ENCODE results near the gene NPEPPS. TPM values are rescaled to one million over a fixed set of nuclear protein-coding genes. Genes with fewer than 3 reads are reported as not detected.

NPEPPS gene
- total RNA-seq, 1 experiment from 2014 or later = 117 TPM

GRCh38 chr17:47640076-47640475 is 109.2 kb downstream of the NPEPPS start:
- TF ChIP-seq CTCF (conservative IDR thresholded peaks at IDR 0.05) = no peak
- Histone ChIP-seq H3K27me3 (ENCODE audit: insufficient read depth, low read length) (no peaks in the 10 kb centered on the region), H3K9ac (ENCODE audit: extremely low read depth, insufficient read length, low read length) (no peak overlapping the region), H3K4me1 (ENCODE audit: insufficient read depth, low read length) (no peaks in the 10 kb centered on the region), H3K23ac (ENCODE audit: insufficient read length, low read depth, low read length) (no peak overlapping the region), H3K23me2 (ENCODE audit: insufficient read length, low read depth, low read length, poor library complexity, severe bottlenecking) (no peaks in the 10 kb centered on the region), H3K4me2 (ENCODE audit: insufficient read depth, insufficient read length, low read length) (no peak overlapping the region), H2BK120ac (ENCODE audit: low read depth, low read length, poor library complexity, severe bottlenecking) (no peak overlapping the region), H3K9me3 (ENCODE audit: control insufficient read depth, low read depth, low read length) (no peaks in the 10 kb centered on the region), H3K56ac (ENCODE audit: insufficient read length, low read depth, low read length) (no peak overlapping the region), H4K8ac (replicated peaks; ENCODE audit: insufficient read length, low read depth, low read length) (no peak overlapping the region), H3K18ac (ENCODE audit: insufficient read length, low read depth, low read length) (no peak overlapping the region), H3K14ac (ENCODE audit: insufficient read depth, low read length) (no peak overlapping the region), H3K27ac (ENCODE audit: insufficient read length, low read depth, low read length) (peak overlapping the region; percentile 19), H4K91ac (ENCODE audit: insufficient read length, low read depth, low read length) (no peak overlapping the region), H2BK5ac (ENCODE audit: insufficient read length, low read length) (no peak overlapping the region), H3T11ph (ENCODE audit: low read length) (no peak overlapping the region), H2AFZ (ENCODE audit: low read length) (no peak overlapping the region), H2AK5ac (ENCODE audit: insufficient read length, low read length) (no peak overlapping the region), H3K79me1 (ENCODE audit: insufficient read depth, low read depth, low read length, poor library complexity, severe bottlenecking) (no peaks in the 10 kb centered on the region), H2BK20ac (ENCODE audit: low read depth, low read length, poor library complexity, severe bottlenecking) (no peak overlapping the region), H2BK15ac (ENCODE audit: low read depth, low read length) (no peak overlapping the region), H3K79me2 (ENCODE audit: insufficient read depth, low read length) (no peaks in the 10 kb centered on the region), H4K20me1 (ENCODE audit: control insufficient read depth, insufficient read depth, insufficient read length) (no peaks in the 10 kb centered on the region), H4K5ac (ENCODE audit: insufficient read length, low read depth, low read length) (no peak overlapping the region), H3K4ac (ENCODE audit: low read depth, low read length) (no peak overlapping the region), H2BK12ac (ENCODE audit: insufficient read length, low read depth, low read length) (no peak overlapping the region)
- Mint-ChIP-seq H3K9me3 (no peaks in the 10 kb centered on the region), H3K4me3 (no peak overlapping the region), H3K27ac (no peak overlapping the region), H3K4me1 (no peaks in the 10 kb centered on the region), H3K27me3 (ENCODE audit: low read depth) (no peaks in the 10 kb centered on the region), H3K36me3 (ENCODE audit: insufficient read depth in 1 of 3, low read depth in 3 of 3) (peaks cover 2 to 19% (median 7%) of the 10 kb centered on the region in 3 experiments; a peak in 5 of 7 replicates)
- no peak for DNase-seq
- no CpG with 5 or more reads among the region's 3 CpGs for WGBS (ENCODE audit: extremely low coverage, insufficient read length, low lambda C conversion rate)
